GM18511 (cell line): ENCODE data around the gene BPI.
"Not testable (repeated sequence)": the region's sequence is repeated elsewhere in the genome, so short reads cannot be mapped to it uniquely, and the experiment has no call there.

Experiments used
- ATAC-seq: cut with Tn5 transposase; IDR thresholded peaks from one replicate; pipeline ENCODE4 v1.9.1; 2021; ENCODE audit warnings: mild to moderate bottlenecking, moderate library complexity; ENCODE audit not compliant: unreplicated experiment

Gene BPI

GRCh38 chr20:38303908-38304379 is at the start of gene BPI:
TSS of gene BPI (plus strand) at chr20:38304156. CDS start at chr20:38304224, 68 bp downstream.
- no peak for ATAC-seq

- not testable (repeated sequence) for ATAC-seq
Measured at GRCh38 chr20:38254621-38255020, 49.3 kb upstream of the BPI start.

- no peak for ATAC-seq
Measured at GRCh38 chr20:38255393-38255792, 48.6 kb upstream of the BPI start.

- ATAC-seq = no peak
Measured at GRCh38 chr20:38256021-38256420, 47.9 kb upstream of the BPI start.

GRCh38 chr20:38256966-38257365 is 47.0 kb upstream of the BPI start:
- ATAC-seq = no peak

- no peak for ATAC-seq
Measured at GRCh38 chr20:38258545-38259215, 45.3 kb upstream of the BPI start.

- no peak for ATAC-seq
Measured at GRCh38 chr20:38260025-38260377, 44.0 kb upstream of the BPI start.

GRCh38 chr20:38260378-38261053 is 43.4 kb upstream of the BPI start, which contains the start of gene KIAA1755:
TSS of gene KIAA1755 (minus strand) at chr20:38260735. CDS start at chr20:38260500, 235 bp downstream.
- ATAC-seq = no peak

GRCh38 chr20:38261054-38261390 is 42.9 kb upstream of the BPI start:
- no peak for ATAC-seq

GRCh38 chr20:38262931-38263330 is 41.0 kb upstream of the BPI start:
- ATAC-seq = no peak

GRCh38 chr20:38266426-38266825 is 37.5 kb upstream of the BPI start:
- no peak for ATAC-seq

- ATAC-seq = no peak
Measured at GRCh38 chr20:38267296-38267695, 36.7 kb upstream of the BPI start.

- no peak for ATAC-seq
Measured at GRCh38 chr20:38267901-38268514, 35.9 kb upstream of the BPI start.

GRCh38 chr20:38269040-38269439 is 34.9 kb upstream of the BPI start:
- no peak for ATAC-seq

- no peak for ATAC-seq
Measured at GRCh38 chr20:38269715-38270114, 34.2 kb upstream of the BPI start.

GRCh38 chr20:38270869-38271605 is 32.9 kb upstream of the BPI start:
- ATAC-seq = no peak

GRCh38 chr20:38271608-38272120 is 32.3 kb upstream of the BPI start:
- ATAC-seq = no peak

- ATAC-seq = no peak
Measured at GRCh38 chr20:38272398-38272797, 31.6 kb upstream of the BPI start.

GRCh38 chr20:38272961-38273360 is 31.0 kb upstream of the BPI start:
- ATAC-seq = no peak

- no peak for ATAC-seq
Measured at GRCh38 chr20:38275815-38276550, 28.0 kb upstream of the BPI start.

GRCh38 chr20:38277285-38277684 is 26.7 kb upstream of the BPI start:
- no peak for ATAC-seq
